Measurements from ENCODE around the gene CENPA. TPM values are rescaled to one million over a fixed set of nuclear protein-coding genes. Genes with fewer than 3 reads are reported as not detected.

Gene CENPA
- polyA plus RNA-seq, 2 of the 4 experiments (the other 2 are of a cell fraction): 45.7 to 46.0 TPM

DNA sequence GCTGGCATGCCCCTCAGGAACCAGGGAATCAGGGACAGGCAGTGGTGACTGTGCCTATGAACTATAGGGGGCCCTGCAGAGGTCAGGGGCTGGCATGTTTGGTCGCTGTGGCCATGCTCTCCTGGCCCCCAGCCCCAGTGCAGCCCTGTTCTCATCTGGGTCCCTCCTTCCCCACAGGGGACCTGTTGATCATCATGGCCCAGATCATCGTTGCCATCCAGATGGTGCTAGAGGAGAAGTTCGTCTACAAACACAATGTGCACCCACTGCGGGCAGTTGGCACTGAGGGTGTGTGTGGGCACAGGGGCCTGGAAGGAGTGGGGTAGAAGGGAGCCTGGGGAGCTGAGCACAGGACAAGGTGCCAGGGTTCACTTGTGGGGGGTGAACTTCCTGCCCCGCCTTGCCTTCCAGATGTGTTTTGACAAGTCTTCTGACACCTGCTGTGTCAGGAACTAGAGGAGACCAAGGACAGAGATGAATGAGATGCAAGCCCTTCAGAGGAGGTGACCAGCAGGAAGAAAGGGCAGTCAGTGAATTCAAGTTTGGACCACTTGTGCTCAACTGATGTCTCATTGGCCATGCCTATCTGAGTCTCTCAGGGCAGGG lies 9.6 kb upstream of the CENPA start:
- FAIRE-seq: no peak

GRCh38 chr2:26778098-26778497 lies 7.8 kb upstream of the CENPA start:
- DNase-seq (ENCODE audit: low read depth in 1 of 2, low spot score in 1 of 2) (no peak), ATAC-seq (peak in 1 of 2 experiments; percentile 16; a peak in 4 of 6 replicates), FAIRE-seq (no peak)
- Histone ChIP-seq H3K4me2 (no peak overlapping the region), H3K9me3 (no peaks in the 10 kb centered on the region), H3K27ac (peak overlapping the region in 1 of 2 experiments; percentile 33; a peak in 1 of 6 replicates), H3K4me1 (peaks cover 14% of the 10 kb centered on the region), H3K4me3 (no peak overlapping the region)
- WGBS (ENCODE audit: missing lambda C conversion rate): 97% methylated on average over 18 of the region's 18 CpGs
- CTCF ChIA-PET: interaction anchor here (0.6 to 2.2 kb wide), 7 partner anchors 9 to 131 kb away, joined by 3 to 7 read pairs (median 4); no protein-coding TSS in a partner anchor
- TF ChIP-seq RAD21 (conservative IDR thresholded peaks at IDR 0.05 in 1 of 2, IDR thresholded peaks at IDR 0.05 in 1 of 2): no peak
- TF ChIP-seq POLR2A (IDR thresholded peaks at IDR 0.05; ENCODE audit: low read length): 0 out of 2 replicates have a peak, but pooled peaks have one; percentile 3
- POLR2A ChIA-PET: interaction anchor here (0.7 to 1.8 kb wide), 5 partner anchors 8 to 196 kb away, joined by 3 to 5 read pairs (median 4); partner anchors contain the start of gene CENPA

More for the DNA sequence above, 9.6 kb upstream of the CENPA start:
- Histone ChIP-seq H3K27ac (peak overlapping the region in 1 of 2 experiments; percentile 4; a peak in 2 of 6 replicates), H3K4me2 (no peak overlapping the region), H3K9me3 (no peaks in the 10 kb centered on the region), H3K4me1 (peaks cover 32% of the 10 kb centered on the region), H3K4me3 (no peak overlapping the region)
- 91% methylated on average over 5 of the region's 5 CpGs for WGBS (ENCODE audit: missing lambda C conversion rate)
- ChIA-PET POLR2A (interaction anchor here (1.8 kb wide), 1 partner anchor 9 kb away, joined by 4 read pairs; the partner anchor contains the start of gene CENPA), CTCF (interaction anchor here (0.6 to 2.1 kb wide), 4 partner anchors 11 to 255 kb away, joined by 3 to 10 read pairs (median 4); no protein-coding TSS in a partner anchor)
- TF ChIP-seq, protein P1, sequence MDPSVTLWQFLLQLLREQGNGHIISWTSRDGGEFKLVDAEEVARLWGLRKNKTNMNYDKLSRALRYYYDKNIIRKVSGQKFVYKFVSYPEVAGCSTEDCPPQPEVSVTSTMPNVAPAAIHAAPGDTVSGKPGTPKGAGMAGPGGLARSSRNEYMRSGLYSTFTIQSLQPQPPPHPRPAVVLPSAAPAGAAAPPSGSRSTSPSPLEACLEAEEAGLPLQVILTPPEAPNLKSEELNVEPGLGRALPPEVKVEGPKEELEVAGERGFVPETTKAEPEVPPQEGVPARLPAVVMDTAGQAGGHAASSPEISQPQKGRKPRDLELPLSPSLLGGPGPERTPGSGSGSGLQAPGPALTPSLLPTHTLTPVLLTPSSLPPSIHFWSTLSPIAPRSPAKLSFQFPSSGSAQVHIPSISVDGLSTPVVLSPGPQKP (IDR thresholded peaks at IDR 0.05; ENCODE audit: low read depth, low read length): no peak
- TF ChIP-seq POLR2AphosphoS2 (conservative IDR thresholded peaks at IDR 0.05; ENCODE audit: low read length): no peak
- TF ChIP-seq MAX (IDR thresholded peaks at IDR 0.05): no peak
- TF ChIP-seq MAZ (IDR thresholded peaks at IDR 0.05; ENCODE audit: borderline replicate concordance, low read depth, low read length): no peak
- no peak for TF ChIP-seq JUNB (IDR thresholded peaks at IDR 0.05)
- TF ChIP-seq ZC3H11A (IDR thresholded peaks at IDR 0.05): no peak
- TF ChIP-seq CTCF (IDR thresholded peaks at IDR 0.05): no peak
- no peak for TF ChIP-seq BHLHE40 (IDR thresholded peaks at IDR 0.05; ENCODE audit: low read depth, low read length)
- TF ChIP-seq, protein P2, sequence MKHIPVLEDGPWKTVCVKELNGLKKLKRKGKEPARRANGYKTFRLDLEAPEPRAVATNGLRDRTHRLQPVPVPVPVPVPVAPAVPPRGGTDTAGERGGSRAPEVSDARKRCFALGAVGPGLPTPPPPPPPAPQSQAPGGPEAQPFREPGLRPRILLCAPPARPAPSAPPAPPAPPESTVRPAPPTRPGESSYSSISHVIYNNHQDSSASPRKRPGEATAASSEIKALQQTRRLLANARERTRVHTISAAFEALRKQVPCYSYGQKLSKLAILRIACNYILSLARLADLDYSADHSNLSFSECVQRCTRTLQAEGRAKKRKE (CRISPR knock-in tag; IDR thresholded peaks at IDR 0.05; ENCODE audit: low read depth): no peak
- no peak for TF ChIP-seq RFX5 (IDR thresholded peaks at IDR 0.05)
- no peak for TF ChIP-seq CHD4 (IDR thresholded peaks at IDR 0.05; ENCODE audit: borderline replicate concordance)
- TF ChIP-seq POLR2A (IDR thresholded peaks at IDR 0.05; ENCODE audit: low read length): no peak
- DNase-seq (ENCODE audit: low read depth in 1 of 2, low spot score in 1 of 2) (no peak), ATAC-seq (no peak)

DNA sequence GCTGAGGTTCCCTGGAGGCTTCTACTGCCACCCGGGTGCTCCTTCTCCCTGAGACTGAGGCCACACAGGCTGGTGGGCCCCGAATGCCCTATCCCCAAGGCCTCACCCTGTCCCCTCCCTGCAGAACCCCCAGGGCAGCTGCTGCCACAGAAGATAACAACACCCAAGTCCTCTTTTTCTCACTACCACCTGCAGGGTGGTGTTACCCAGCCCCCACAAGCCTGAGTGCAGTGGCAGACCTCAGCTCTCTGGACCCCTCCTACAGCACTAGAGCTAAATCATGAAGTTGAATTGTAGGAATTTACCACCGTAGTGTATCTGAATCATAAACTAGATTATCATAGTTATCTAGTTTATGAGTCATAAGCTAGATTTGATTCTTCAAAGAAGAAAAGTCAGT lies 7.3 kb upstream of the CENPA start:
- TF ChIP-seq MAX (IDR thresholded peaks at IDR 0.05) (no peak), BHLHE40 (IDR thresholded peaks at IDR 0.05; ENCODE audit: low read depth, low read length) (no peak), ZFP36 (IDR thresholded peaks at IDR 0.05; ENCODE audit: borderline replicate concordance, partially characterized antibody) (no peak), NFE2L2 (conservative IDR thresholded peaks at IDR 0.05; ENCODE audit: low read length) (no peak), NR3C1 (IDR thresholded peaks at IDR 0.05) (no peak)
- CTCF ChIA-PET: interaction anchor here (0.6 to 2.2 kb wide), 7 partner anchors 9 to 152 kb away, joined by 3 to 7 read pairs (median 4); no protein-coding TSS in a partner anchor
- H3K4me1 ChIP-seq: peaks cover 12% of the 10 kb centered on the region; the same call in 1 of the 3 replicates

More for the DNA sequence above, 7.3 kb upstream of the CENPA start:
- FAIRE-seq (no peak), ATAC-seq (no peak; a peak in 2 of 6 replicates), DNase-seq (ENCODE audit: low read depth in 1 of 2, low spot score in 1 of 2) (no peak)
- POLR2A ChIA-PET: interaction anchor here (0.7 to 1.1 kb wide), 3 partner anchors 16 to 196 kb away, joined by 4 to 5 read pairs (median 4); no protein-coding TSS in a partner anchor
- Histone ChIP-seq H3K27ac (peak overlapping the region in 1 of 2 experiments; percentile 33; a peak in 1 of 6 replicates), H3K9me3 (no peaks in the 10 kb centered on the region), H3K4me3 (no peak overlapping the region), H3K4me2 (no peak overlapping the region)
- WGBS (ENCODE audit: missing lambda C conversion rate): 78% methylated on average over 3 of the region's 3 CpGs

All from A549 (cell line).